ENCODE data around the gene MEGF11. TPM values are rescaled to one million over a fixed set of nuclear protein-coding genes. Genes with fewer than 3 reads are reported as not detected.

The MEGF11 gene
- total RNA-seq, 1 experiment from 2014 or later, result not detected

DNA sequence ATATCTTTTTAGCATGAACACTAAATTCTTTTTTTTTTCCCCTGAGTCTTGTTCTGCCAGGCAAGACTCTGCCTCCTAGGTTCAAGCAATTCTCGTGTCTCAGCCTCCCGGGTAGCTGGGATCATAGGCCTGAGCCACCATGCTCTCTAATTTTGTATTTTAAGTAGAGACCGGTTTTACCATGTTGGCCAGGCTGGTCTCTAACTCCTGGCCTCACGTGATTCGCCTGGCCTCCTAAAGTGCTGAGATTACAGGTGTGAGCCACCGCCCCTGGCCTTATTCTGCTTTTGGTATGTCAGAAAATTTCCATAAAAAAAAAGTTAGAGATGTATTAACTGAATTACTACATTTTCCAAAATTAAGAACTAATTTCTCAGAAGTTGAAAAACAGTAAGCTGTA lies 370.0 kb downstream of the MEGF11 start:
- no peaks in the 10 kb centered on the region for H3K79me2 ChIP-seq (ENCODE audit: low read length)
- no peaks in the 10 kb centered on the region for H3K9me3 ChIP-seq (ENCODE audit: low read length)
- no peaks in the 10 kb centered on the region for H3K27me3 ChIP-seq (ENCODE audit: low read length)
- ChIA-PET POLR2A (ENCODE audit: unreplicated experiment) (no interaction called here), CTCF (no interaction called here)
- no peak overlapping the region for H3K9ac ChIP-seq (ENCODE audit: low read length)
- H3K4me1 ChIP-seq (ENCODE audit: insufficient read depth, low read length), result no peaks in the 10 kb centered on the region
- H3K36me3 ChIP-seq (ENCODE audit: low read depth, low read length), result peaks cover 39% of the 10 kb centered on the region
- DNase-seq (no peak), ATAC-seq (no peak)
- H4K20me1 ChIP-seq (ENCODE audit: low read length), result no peaks in the 10 kb centered on the region
- no peak overlapping the region for H2AFZ ChIP-seq (ENCODE audit: low read length)
- BruUV-seq (replicated peaks), result no TSS peak
- no peak overlapping the region for H3K4me3 ChIP-seq (ENCODE audit: low read length)
- TF ChIP-seq EZH2phosphoT487 (IDR thresholded peaks at IDR 0.05; ENCODE audit: borderline replicate concordance, low read length), result no peak
- TF ChIP-seq, protein P1, sequence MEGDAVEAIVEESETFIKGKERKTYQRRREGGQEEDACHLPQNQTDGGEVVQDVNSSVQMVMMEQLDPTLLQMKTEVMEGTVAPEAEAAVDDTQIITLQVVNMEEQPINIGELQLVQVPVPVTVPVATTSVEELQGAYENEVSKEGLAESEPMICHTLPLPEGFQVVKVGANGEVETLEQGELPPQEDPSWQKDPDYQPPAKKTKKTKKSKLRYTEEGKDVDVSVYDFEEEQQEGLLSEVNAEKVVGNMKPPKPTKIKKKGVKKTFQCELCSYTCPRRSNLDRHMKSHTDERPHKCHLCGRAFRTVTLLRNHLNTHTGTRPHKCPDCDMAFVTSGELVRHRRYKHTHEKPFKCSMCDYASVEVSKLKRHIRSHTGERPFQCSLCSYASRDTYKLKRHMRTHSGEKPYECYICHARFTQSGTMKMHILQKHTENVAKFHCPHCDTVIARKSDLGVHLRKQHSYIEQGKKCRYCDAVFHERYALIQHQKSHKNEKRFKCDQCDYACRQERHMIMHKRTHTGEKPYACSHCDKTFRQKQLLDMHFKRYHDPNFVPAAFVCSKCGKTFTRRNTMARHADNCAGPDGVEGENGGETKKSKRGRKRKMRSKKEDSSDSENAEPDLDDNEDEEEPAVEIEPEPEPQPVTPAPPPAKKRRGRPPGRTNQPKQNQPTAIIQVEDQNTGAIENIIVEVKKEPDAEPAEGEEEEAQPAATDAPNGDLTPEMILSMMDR (conservative IDR thresholded peaks at IDR 0.05; ENCODE audit: low read depth, low read length), result no peak
- TF ChIP-seq EZH2 (IDR thresholded peaks at IDR 0.05; ENCODE audit: low read length, unreplicated experiment), result no peak
- H3K9me2 ChIP-seq (replicated peaks; ENCODE audit: low read length), result no peaks in the 10 kb centered on the region
- H3K27ac ChIP-seq (ENCODE audit: low read length), result no peak overlapping the region
- intact Hi-C loops (cut with micrococcal nuclease), result no loop called here
- no peaks in the 10 kb centered on the region for H3F3A ChIP-seq (ENCODE audit: low read length, unreplicated experiment)
- H3K4me2 ChIP-seq (ENCODE audit: low read length), result no peak overlapping the region

DNA sequence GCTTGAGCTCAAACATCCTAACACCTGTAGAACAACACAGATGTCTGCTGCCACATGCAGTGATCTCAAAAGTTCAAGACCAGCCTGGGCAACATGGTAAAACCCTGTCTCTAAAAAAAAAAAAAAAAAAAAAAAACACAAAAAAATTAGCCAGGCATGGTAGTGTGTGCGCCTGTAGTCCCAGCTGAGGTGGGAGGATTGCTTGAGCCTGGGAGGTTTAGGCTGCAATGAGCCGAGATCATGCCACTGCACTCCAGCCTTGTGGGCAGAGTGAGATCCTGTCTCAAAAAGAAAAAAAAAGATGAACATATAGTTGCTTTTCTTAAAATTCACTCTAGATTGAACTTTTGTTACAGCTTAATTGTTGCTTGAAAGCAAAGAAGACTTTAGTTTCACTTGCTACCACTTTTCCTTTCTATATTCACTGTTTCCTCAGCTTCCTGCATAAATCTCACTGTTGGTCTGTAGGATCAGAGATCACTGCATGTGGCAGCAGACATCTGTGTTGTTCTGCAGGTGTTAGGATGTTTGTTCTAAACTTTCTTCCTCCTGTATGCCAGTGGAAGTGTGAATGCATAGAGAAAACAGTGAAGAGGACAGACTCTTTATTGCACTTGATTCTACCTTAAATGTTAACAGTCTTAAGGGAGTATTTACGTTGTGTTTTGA lies 371.6 kb downstream of the MEGF11 start:
- Histone ChIP-seq H3K4me3 (ENCODE audit: low read length) (no peak overlapping the region), H3F3A (ENCODE audit: low read length, unreplicated experiment) (no peaks in the 10 kb centered on the region), H3K79me2 (ENCODE audit: low read length) (peaks cover 4% of the 10 kb centered on the region; the same call in 1 of the 2 replicates), H4K20me1 (ENCODE audit: low read length) (no peaks in the 10 kb centered on the region), H3K4me1 (ENCODE audit: insufficient read depth, low read length) (no peaks in the 10 kb centered on the region), H3K9me2 (replicated peaks; ENCODE audit: low read length) (no peaks in the 10 kb centered on the region), H3K36me3 (ENCODE audit: low read depth, low read length) (peaks cover 37% of the 10 kb centered on the region; the same call in 1 of the 2 replicates), H3K9me3 (ENCODE audit: low read length) (no peaks in the 10 kb centered on the region), H2AFZ (ENCODE audit: low read length) (no peak overlapping the region), H3K9ac (ENCODE audit: low read length) (no peak overlapping the region), H3K27me3 (ENCODE audit: low read length) (no peaks in the 10 kb centered on the region), H3K4me2 (ENCODE audit: low read length) (no peak overlapping the region), H3K27ac (ENCODE audit: low read length) (no peak overlapping the region)
- no peak for ATAC-seq
- BruUV-seq (replicated peaks), result no TSS peak
- intact Hi-C loops (cut with micrococcal nuclease), result no loop called here
- POLR2A ChIA-PET (ENCODE audit: unreplicated experiment), result interaction anchor here (0.6 kb wide), 1 partner anchor 115 kb away, joined by 4 read pairs; no protein-coding TSS in a partner anchor
- no peak for DNase-seq
- TF ChIP-seq EZH2 (IDR thresholded peaks at IDR 0.05; ENCODE audit: low read length, unreplicated experiment) (no peak), EZH2phosphoT487 (IDR thresholded peaks at IDR 0.05; ENCODE audit: borderline replicate concordance, low read length) (no peak)
- TF ChIP-seq, protein P1 (conservative IDR thresholded peaks at IDR 0.05; ENCODE audit: low read depth, low read length), result no peak
- CTCF ChIA-PET, result interaction anchor here (1.3 kb wide), 1 partner anchor 11 kb away, joined by 5 read pairs; no protein-coding TSS in a partner anchor

DNA sequence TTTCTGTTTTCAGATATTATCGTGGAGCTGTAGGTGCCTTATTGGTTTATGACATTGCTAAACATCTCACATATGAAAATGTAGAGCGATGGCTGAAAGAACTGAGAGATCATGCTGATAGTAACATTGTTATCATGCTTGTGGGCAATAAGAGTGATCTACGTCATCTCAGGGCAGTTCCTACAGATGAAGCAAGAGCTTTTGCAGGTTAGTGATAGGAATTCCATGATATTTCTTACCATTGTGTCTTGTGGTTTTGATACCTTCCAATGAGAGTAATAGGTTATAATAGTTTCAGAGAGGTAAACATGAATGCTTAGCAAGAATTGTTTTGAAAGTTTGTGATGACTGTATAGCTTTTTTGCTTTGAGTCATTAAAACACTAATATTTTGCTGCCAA lies 375.8 kb downstream of the MEGF11 start:
- TF ChIP-seq EZH2 (IDR thresholded peaks at IDR 0.05; ENCODE audit: low read length, unreplicated experiment) (no peak), EZH2phosphoT487 (IDR thresholded peaks at IDR 0.05; ENCODE audit: borderline replicate concordance, low read length) (no peak)
- TF ChIP-seq, protein P1 (conservative IDR thresholded peaks at IDR 0.05; ENCODE audit: low read depth, low read length), result no peak
- no peak overlapping the region for H3K27ac ChIP-seq (ENCODE audit: low read length)
- no peak overlapping the region for H3K9ac ChIP-seq (ENCODE audit: low read length)
- H3F3A ChIP-seq (ENCODE audit: low read length, unreplicated experiment), result no peaks in the 10 kb centered on the region
- no peak overlapping the region for H2AFZ ChIP-seq (ENCODE audit: low read length)
- POLR2A ChIA-PET (ENCODE audit: unreplicated experiment), result no interaction called here
- H3K9me3 ChIP-seq (ENCODE audit: low read length), result no peaks in the 10 kb centered on the region
- BruUV-seq (replicated peaks), result no TSS peak
- H3K27me3 ChIP-seq (ENCODE audit: low read length), result no peaks in the 10 kb centered on the region
- no peak overlapping the region for H3K4me2 ChIP-seq (ENCODE audit: low read length)
- intact Hi-C loops (cut with micrococcal nuclease), result no loop called here
- CTCF ChIA-PET, result no interaction called here
- peaks cover 24% of the 10 kb centered on the region for H3K36me3 ChIP-seq (ENCODE audit: low read depth, low read length)
- H3K79me2 ChIP-seq (ENCODE audit: low read length), result peaks cover 46% of the 10 kb centered on the region
- no peaks in the 10 kb centered on the region for H3K9me2 ChIP-seq (replicated peaks; ENCODE audit: low read length)
- 0 out of 2 replicates have a peak, but pooled peaks cover 2% of the 10 kb centered on the region for H3K4me1 ChIP-seq (ENCODE audit: insufficient read depth, low read length)
- ATAC-seq, result no peak
- no peak for DNase-seq
- H3K4me3 ChIP-seq (ENCODE audit: low read length), result no peak overlapping the region
- H4K20me1 ChIP-seq (ENCODE audit: low read length), result no peaks in the 10 kb centered on the region
